Uterus (tissue), 4 donors: ENCODE data around the gene CFAP161. TPM values are rescaled to one million over a fixed set of nuclear protein-coding genes. Genes with fewer than 3 reads are reported as not detected.
A peak's percentile ranks its signal among the peaks of the same experiment; 100 is the strongest.
"Not testable (repeated sequence)": the region's sequence is repeated elsewhere in the genome, so short reads cannot be mapped to it uniquely, and the experiment has no call there.

Experiments
- DNase-seq, 2 donors: peaks; one replicate each; pipeline ENCODE4 v3.0.0-alpha.2; 2019 to 2020
- H3K27ac ChIP-seq, 2 donors: fragments of 200-600 bp; sonication (generic); 1 replicate in 1 of 2; 2 replicates in 1 of 2; pipeline ENCODE4 v1.5.1; 2016 to 2018
- H3K27me3 ChIP-seq, 2 donors: fragments of 200-600 bp; sonication (generic); one replicate each; pipeline ENCODE4 v1.5.1; 2018 to 2019; ENCODE audit warnings: control low read depth in 1 of 2
- H3K36me3 ChIP-seq, 2 donors: fragments of 200-600 bp; sonication (generic); one replicate each; pipeline ENCODE4 v1.5.1; 2019; ENCODE audit warnings: control low read depth in 1 of 2
- H3K4me1 ChIP-seq, 2 donors: fragments of 200-600 bp; sonication (generic); one replicate each; pipeline ENCODE4 v1.5.1; 2018 to 2019; ENCODE audit warnings: control low read depth in 1 of 2
- H3K4me3 ChIP-seq, 2 donors: fragments of 200-600 bp; sonication (generic); 1 replicate in 1 of 2; 2 replicates in 1 of 2; pipeline ENCODE4 v1.5.1; 2018 to 2019; ENCODE audit warnings: mild to moderate bottlenecking in 1 of 2
- H3K9me3 ChIP-seq, 2 donors: fragments of 200-600 bp; sonication (generic); one replicate each; pipeline ENCODE4 v1.5.1; 2019; ENCODE audit warnings: control low read depth in 1 of 2
- CTCF ChIP-seq, 4 experiments: fragments of 200-600 bp in 2 of 4; fragments of 450-650 bp in 2 of 4; sonication (generic) in 2 of 4; IDR thresholded peaks; one replicate each; pipeline ENCODE4 v1.5.1; 2016 to 2019; ENCODE audit warnings: antibody characterized with exemption in 4 of 4, mild to moderate bottlenecking in 2 of 4, moderate library complexity in 1 of 4
- POLR2A ChIP-seq, 2 donors: fragments of 450-650 bp; IDR thresholded peaks; one replicate each; pipeline ENCODE4 v1.6.1; 2016; ENCODE audit warnings: antibody characterized with exemption in 2 of 2, mild to moderate bottlenecking in 1 of 2, moderate library complexity in 1 of 2
- intact Hi-C: fragments of 100-400 bp; cut with DNase I; formaldehyde crosslinking; loops from one replicate; pipeline ENCODE4 v1.15.1; 2023; ENCODE audit warnings: low total_unique reads
- total RNA-seq, 4 donors: library from RNA; depleted of rRNA in 3 of 4; stranded (reverse); fragments of >200 nt in 3 of 4; gene quantifications; one replicate each; pipeline versions ENCODE4 v1.1.0 to v1.2.4, GENCODE V29; 2014 to 2023
- donor health status: DM: yes; HTN: yes; CAD: no.

The CFAP161 gene
- total RNA-seq, 4 donors from 2014 or later = 2.8 to 3.3 TPM; not detected in 2

GRCh38 chr15:81157195-81157938 is 23.3 kb downstream of the CFAP161 start:
- H3K27me3 ChIP-seq = no peaks in the 10 kb centered on the region
- peaks cover 0 to 7% of the 10 kb centered on the region in 2 donors for H3K4me1 ChIP-seq
- H3K36me3 ChIP-seq = no peaks in the 10 kb centered on the region
- H3K9me3 ChIP-seq = no peaks in the 10 kb centered on the region
- peak; percentile 39 to 51 for DNase-seq
- H3K27ac ChIP-seq = peak overlapping the region; percentile 67 to 78
- H3K4me3 ChIP-seq = no peak overlapping the region
- TF ChIP-seq POLR2A (IDR thresholded peaks at IDR 0.05) (no peak), CTCF (IDR thresholded peaks at IDR 0.05) (no peak)
- intact Hi-C loops = loop anchor here (10.0 kb wide), 1 partner anchor 107 kb away; no protein-coding TSS in a partner anchor

GRCh38 chr15:81157939-81158223 is 23.8 kb downstream of the CFAP161 start:
- DNase-seq = no peak
- no peaks in the 10 kb centered on the region for H3K9me3 ChIP-seq
- no peaks in the 10 kb centered on the region for H3K27me3 ChIP-seq
- H3K36me3 ChIP-seq = no peaks in the 10 kb centered on the region
- H3K4me1 ChIP-seq = peaks cover 0 to 7% of the 10 kb centered on the region in 2 donors
- H3K27ac ChIP-seq = peak overlapping the region; percentile 67 to 78
- no peak for TF ChIP-seq POLR2A (IDR thresholded peaks at IDR 0.05)
- TF ChIP-seq CTCF (IDR thresholded peaks at IDR 0.05) = no peak
- no peak overlapping the region for H3K4me3 ChIP-seq
- intact Hi-C loops = loop anchor here (10.0 kb wide), 1 partner anchor 107 kb away; no protein-coding TSS in a partner anchor

DNA sequence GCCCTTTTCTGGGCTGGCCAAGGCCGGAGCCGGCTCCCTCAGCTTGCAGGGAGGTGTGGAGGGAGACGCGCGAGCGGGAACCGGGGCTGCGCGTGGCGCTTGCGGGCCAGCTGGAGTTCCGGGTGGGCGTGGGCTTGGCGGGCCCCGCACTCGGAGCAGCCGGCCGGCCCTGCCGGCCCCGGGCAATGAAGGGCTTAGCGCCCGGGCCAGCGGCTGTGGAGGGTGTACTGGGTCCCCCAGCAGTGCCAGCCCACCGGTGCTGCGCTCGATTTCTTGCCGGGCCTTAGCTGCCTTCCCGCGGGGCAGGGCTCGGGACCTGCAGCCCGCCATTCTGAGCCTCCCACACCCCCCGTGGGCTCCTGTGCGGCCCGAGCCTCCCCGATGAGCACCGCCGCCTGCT is 24.5 kb downstream of the CFAP161 start:
- not testable (repeated sequence) for H3K9me3 ChIP-seq, H3K4me3 ChIP-seq, H3K4me1 ChIP-seq, H3K27me3 ChIP-seq, H3K36me3 ChIP-seq, DNase-seq
- intact Hi-C loops = loop anchor here (10.0 kb wide), 1 partner anchor 106 kb away; no protein-coding TSS in a partner anchor
- peak overlapping the region in 1 of 2 donors; percentile 78 for H3K27ac ChIP-seq

DNA sequence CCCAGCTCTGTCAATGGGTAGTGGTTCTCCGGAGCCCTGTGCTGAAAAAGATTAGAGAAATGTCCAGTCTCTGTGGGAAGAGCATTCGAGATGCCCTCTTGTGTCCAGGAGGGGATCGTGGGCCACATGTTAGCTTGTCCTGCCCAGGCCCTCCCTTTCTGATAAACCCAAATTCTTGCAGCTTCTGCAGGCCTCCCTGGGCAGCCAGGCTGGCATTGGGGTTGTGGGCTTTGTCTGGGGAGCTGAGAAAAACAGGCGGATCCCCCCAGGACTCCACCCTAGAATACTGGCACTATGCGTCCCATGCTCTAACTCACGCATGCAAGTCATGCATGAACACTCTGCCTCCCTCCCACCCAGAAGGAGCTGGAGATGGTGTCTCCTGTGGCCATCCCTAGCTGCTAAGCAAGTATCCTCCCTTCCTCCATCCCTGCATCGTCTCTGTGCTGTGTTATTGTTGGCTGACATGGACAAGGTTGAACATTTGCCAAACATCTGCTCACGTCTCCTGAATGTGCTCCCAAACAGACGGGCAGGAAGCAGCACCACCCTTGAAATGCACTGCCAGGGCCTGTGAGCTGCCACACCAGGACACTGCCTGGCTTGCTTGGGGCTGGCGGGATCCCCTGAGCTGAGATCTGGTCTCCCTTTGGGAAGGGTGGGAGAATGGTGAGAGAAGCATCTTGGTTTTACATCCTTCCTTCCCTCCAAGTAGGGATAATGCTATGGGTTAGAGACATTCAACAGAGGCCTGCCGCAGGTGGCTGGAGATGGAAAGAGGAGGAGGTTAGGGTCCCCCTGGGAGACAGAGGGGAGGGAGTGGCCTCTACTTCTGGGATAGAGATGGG is 26.5 kb downstream of the CFAP161 start:
- no peaks in the 10 kb centered on the region for H3K27me3 ChIP-seq
- no peaks in the 10 kb centered on the region for H3K9me3 ChIP-seq
- peak overlapping the region; percentile 20 to 51 for H3K27ac ChIP-seq
- TF ChIP-seq POLR2A (IDR thresholded peaks at IDR 0.05) = no peak
- no peak for TF ChIP-seq CTCF (IDR thresholded peaks at IDR 0.05)
- no peak overlapping the region for H3K4me3 ChIP-seq
- peak; percentile 65 to 79 for DNase-seq
- no peaks in the 10 kb centered on the region for H3K36me3 ChIP-seq
- intact Hi-C loops = no loop called here
- H3K4me1 ChIP-seq = peaks cover 0 to 7% of the 10 kb centered on the region in 2 donors

DNA sequence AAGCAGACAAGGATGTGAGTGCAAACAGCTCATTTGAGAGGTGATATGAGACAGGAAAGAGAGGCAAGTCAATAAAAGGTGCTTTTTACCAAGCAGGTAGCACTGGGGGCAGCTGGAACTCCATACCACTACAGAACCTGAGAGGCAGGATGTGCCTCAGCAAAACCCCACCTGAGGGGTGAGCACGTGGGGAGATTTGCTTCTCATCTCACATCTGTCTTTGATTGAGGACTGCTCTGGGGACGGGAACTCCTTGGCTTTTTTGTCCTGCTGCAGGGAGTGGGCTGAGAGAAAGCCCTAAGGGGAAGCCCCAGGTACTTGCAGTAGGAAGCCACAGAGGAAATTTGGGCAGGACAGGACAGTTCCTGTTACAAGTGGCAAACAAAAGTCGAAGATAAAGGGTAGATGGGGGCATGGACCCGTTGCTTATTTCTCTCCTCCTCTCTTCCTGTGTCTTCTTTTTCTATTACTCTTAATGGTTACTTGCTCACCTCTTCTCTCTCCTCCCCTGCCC is 27.1 kb downstream of the CFAP161 start:
- Histone ChIP-seq H3K9me3 (no peaks in the 10 kb centered on the region), H3K27me3 (no peaks in the 10 kb centered on the region), H3K27ac (peak overlapping the region; percentile 20 to 51), H3K36me3 (no peaks in the 10 kb centered on the region), H3K4me3 (no peak overlapping the region), H3K4me1 (peaks cover 0 to 7% of the 10 kb centered on the region in 2 donors)
- TF ChIP-seq POLR2A (IDR thresholded peaks at IDR 0.05) (no peak), CTCF (IDR thresholded peaks at IDR 0.05) (no peak)
- DNase-seq = no peak
- intact Hi-C loops = no loop called here
